GM19099 (cell line): ENCODE measurements around the gene C2CD5.

Experiments used
- POLR2A ChIP-seq: IDR thresholded peaks from 3 replicates; pipeline ENCODE4 v1.6.1; 2011; ENCODE audit warnings: low read depth; ENCODE audit not compliant: insufficient read length; ENCODE audit errors: extremely low read depth

C2CD5 gene

GRCh38 chr12:22463306-22463705 lies 81.0 kb downstream of the C2CD5 start:
- no peak for TF ChIP-seq POLR2A

GRCh38 chr12:22461786-22462185 lies 82.6 kb downstream of the C2CD5 start:
- TF ChIP-seq POLR2A: no peak

GRCh38 chr12:22459838-22460490 lies 84.4 kb downstream of the C2CD5 start:
- TF ChIP-seq POLR2A: no peak

- TF ChIP-seq POLR2A: no peak
These were observed 85.9 kb downstream of the C2CD5 start for GRCh38 chr12:22458298-22458937.

- TF ChIP-seq POLR2A: no peak
These were observed 87.3 kb downstream of the C2CD5 start for GRCh38 chr12:22457085-22457484.

- no peak for TF ChIP-seq POLR2A
These were observed 90.8 kb downstream of the C2CD5 start for GRCh38 chr12:22453511-22453910.

GRCh38 chr12:22447223-22447622 lies 97.1 kb downstream of the C2CD5 start:
- TF ChIP-seq POLR2A: no peak

- TF ChIP-seq POLR2A: no peak
These were observed 100.7 kb downstream of the C2CD5 start for GRCh38 chr12:22443379-22444316.

- no peak for TF ChIP-seq POLR2A
These were observed 107.1 kb downstream of the C2CD5 start for GRCh38 chr12:22437031-22437806.

- no peak for TF ChIP-seq POLR2A
These were observed 108.8 kb downstream of the C2CD5 start for GRCh38 chr12:22435583-22435982.

- no peak for TF ChIP-seq POLR2A
These were observed 112.6 kb downstream of the C2CD5 start for GRCh38 chr12:22431693-22432251.

GRCh38 chr12:22416801-22417200 lies 127.5 kb downstream of the C2CD5 start:
- TF ChIP-seq POLR2A: no peak

- TF ChIP-seq POLR2A: no peak
These were observed 128.7 kb downstream of the C2CD5 start for GRCh38 chr12:22415342-22416309.
